ENCODE measurements around the gene FAM241A.
A peak's percentile ranks its signal among the peaks of the same experiment; 100 is the strongest.

FAM241A gene

DNA sequence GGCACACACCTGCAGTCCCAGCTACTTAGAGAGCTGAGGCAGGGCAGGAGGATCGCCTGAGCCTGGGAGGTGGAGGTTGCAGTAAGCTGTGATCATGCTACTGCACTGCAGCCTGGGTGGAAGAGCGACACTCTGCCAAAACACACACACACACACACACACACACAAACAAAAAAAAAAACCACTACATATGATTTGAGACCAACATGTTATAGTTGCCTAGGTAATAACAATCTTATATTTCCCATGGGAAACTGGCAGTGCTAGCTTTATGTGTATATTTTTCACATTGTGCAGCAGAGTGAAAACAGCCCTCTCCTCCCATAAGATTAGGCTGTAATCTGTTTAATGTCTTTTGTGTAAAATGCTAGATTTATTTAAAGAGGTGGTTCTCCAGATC, 3.1 kb upstream of the FAM241A start:
- Histone ChIP-seq H4K20me1 (ENCODE audit: insufficient read depth, low read length, poor library complexity, severe bottlenecking) (no peaks in the 10 kb centered on the region), H3K4me2 (ENCODE audit: low read depth, low read length, poor library complexity, severe bottlenecking) (no peak overlapping the region), H2AFZ (ENCODE audit: low read length) (no peak overlapping the region), H3K27me3 (ENCODE audit: insufficient read depth, low read length, poor library complexity, severe bottlenecking) (no peaks in the 10 kb centered on the region), H3K9ac (ENCODE audit: low read depth, low read length, poor library complexity, severe bottlenecking) (no peak overlapping the region), H3K9me2 (replicated peaks; ENCODE audit: low read depth, low read length) (no peaks in the 10 kb centered on the region), H3F3A (ENCODE audit: low read depth) (no peaks in the 10 kb centered on the region), H3K9me3 (ENCODE audit: insufficient read depth, low read depth, low read length) (no peaks in the 10 kb centered on the region), H3K79me2 (ENCODE audit: insufficient read depth, low read length) (peaks cover 8% of the 10 kb centered on the region), H3K4me3 (ENCODE audit: low read length, poor library complexity, severe bottlenecking) (no peak overlapping the region), H3K36me3 (ENCODE audit: insufficient read depth, low read length) (no peaks in the 10 kb centered on the region), H3K4me1 (ENCODE audit: insufficient read depth, low read length, poor library complexity, severe bottlenecking) (peaks cover 17% of the 10 kb centered on the region)
- TF ChIP-seq EZH2phosphoT487 (IDR thresholded peaks at IDR 0.05; ENCODE audit: borderline replicate concordance): no peak
- TF ChIP-seq, protein P1, sequence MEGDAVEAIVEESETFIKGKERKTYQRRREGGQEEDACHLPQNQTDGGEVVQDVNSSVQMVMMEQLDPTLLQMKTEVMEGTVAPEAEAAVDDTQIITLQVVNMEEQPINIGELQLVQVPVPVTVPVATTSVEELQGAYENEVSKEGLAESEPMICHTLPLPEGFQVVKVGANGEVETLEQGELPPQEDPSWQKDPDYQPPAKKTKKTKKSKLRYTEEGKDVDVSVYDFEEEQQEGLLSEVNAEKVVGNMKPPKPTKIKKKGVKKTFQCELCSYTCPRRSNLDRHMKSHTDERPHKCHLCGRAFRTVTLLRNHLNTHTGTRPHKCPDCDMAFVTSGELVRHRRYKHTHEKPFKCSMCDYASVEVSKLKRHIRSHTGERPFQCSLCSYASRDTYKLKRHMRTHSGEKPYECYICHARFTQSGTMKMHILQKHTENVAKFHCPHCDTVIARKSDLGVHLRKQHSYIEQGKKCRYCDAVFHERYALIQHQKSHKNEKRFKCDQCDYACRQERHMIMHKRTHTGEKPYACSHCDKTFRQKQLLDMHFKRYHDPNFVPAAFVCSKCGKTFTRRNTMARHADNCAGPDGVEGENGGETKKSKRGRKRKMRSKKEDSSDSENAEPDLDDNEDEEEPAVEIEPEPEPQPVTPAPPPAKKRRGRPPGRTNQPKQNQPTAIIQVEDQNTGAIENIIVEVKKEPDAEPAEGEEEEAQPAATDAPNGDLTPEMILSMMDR (conservative IDR thresholded peaks at IDR 0.05; ENCODE audit: low read length): no peak

DNA sequence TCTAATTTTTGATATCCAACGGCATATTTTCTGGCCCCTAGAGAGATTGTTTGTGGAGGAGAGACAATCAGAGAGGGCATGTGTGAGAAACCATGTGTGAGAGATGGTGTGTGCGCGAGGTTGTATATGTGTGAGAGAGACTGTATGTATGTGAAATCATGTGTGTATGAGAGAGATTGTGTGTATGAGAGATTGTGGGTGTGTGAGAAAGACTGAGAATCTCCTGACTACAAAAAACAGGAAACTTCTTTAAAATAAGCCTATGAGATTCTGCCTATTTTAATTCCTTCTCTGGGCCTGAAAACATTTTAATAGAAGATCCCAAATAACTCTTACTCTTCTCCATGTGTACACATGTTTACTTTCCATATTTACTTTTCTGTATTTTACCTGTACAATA, 1.5 kb upstream of the FAM241A start:
- no peak for TF ChIP-seq EZH2phosphoT487 (IDR thresholded peaks at IDR 0.05; ENCODE audit: borderline replicate concordance)
- TF ChIP-seq, protein P1 (conservative IDR thresholded peaks at IDR 0.05; ENCODE audit: low read length): no peak
- H3K4me3 ChIP-seq (ENCODE audit: low read length, poor library complexity, severe bottlenecking): no peak overlapping the region
- no peaks in the 10 kb centered on the region for H3K27me3 ChIP-seq (ENCODE audit: insufficient read depth, low read length, poor library complexity, severe bottlenecking)
- no peak overlapping the region for H3K4me2 ChIP-seq (ENCODE audit: low read depth, low read length, poor library complexity, severe bottlenecking)
- H3K9me3 ChIP-seq (ENCODE audit: insufficient read depth, low read depth, low read length): no peaks in the 10 kb centered on the region
- no peaks in the 10 kb centered on the region for H3F3A ChIP-seq (ENCODE audit: low read depth)
- H4K20me1 ChIP-seq (ENCODE audit: insufficient read depth, low read length, poor library complexity, severe bottlenecking): no peaks in the 10 kb centered on the region
- H3K36me3 ChIP-seq (ENCODE audit: insufficient read depth, low read length): no peaks in the 10 kb centered on the region
- peaks cover 32% of the 10 kb centered on the region for H3K4me1 ChIP-seq (ENCODE audit: insufficient read depth, low read length, poor library complexity, severe bottlenecking)
- H3K79me2 ChIP-seq (ENCODE audit: insufficient read depth, low read length): peaks cover 13% of the 10 kb centered on the region
- no peak overlapping the region for H3K9ac ChIP-seq (ENCODE audit: low read depth, low read length, poor library complexity, severe bottlenecking)
- no peak overlapping the region for H2AFZ ChIP-seq (ENCODE audit: low read length)
- no peaks in the 10 kb centered on the region for H3K9me2 ChIP-seq (replicated peaks; ENCODE audit: low read depth, low read length)

- H3K9ac ChIP-seq (ENCODE audit: low read depth, low read length, poor library complexity, severe bottlenecking): no peak overlapping the region
- H3K4me3 ChIP-seq (ENCODE audit: low read length, poor library complexity, severe bottlenecking): peak overlapping the region; percentile 90
Observed at GRCh38 chr4:112144546-112145325, 518 bp upstream of the FAM241A start.

More at GRCh38 chr4:112144546-112145325, 518 bp upstream of the FAM241A start:
- H3K9me2 ChIP-seq (replicated peaks; ENCODE audit: low read depth, low read length): no peaks in the 10 kb centered on the region
- peak overlapping the region; percentile 30 for H3K4me2 ChIP-seq (ENCODE audit: low read depth, low read length, poor library complexity, severe bottlenecking)
- peaks cover 13% of the 10 kb centered on the region for H3K79me2 ChIP-seq (ENCODE audit: insufficient read depth, low read length)
- H2AFZ ChIP-seq (ENCODE audit: low read length): peak overlapping the region; percentile 59; the same call in 1 of the 2 replicates
- no peaks in the 10 kb centered on the region for H4K20me1 ChIP-seq (ENCODE audit: insufficient read depth, low read length, poor library complexity, severe bottlenecking)
- TF ChIP-seq, protein P1 (conservative IDR thresholded peaks at IDR 0.05; ENCODE audit: low read length): no peak
- no peak for TF ChIP-seq EZH2phosphoT487 (IDR thresholded peaks at IDR 0.05; ENCODE audit: borderline replicate concordance)
- H3K36me3 ChIP-seq (ENCODE audit: insufficient read depth, low read length): no peaks in the 10 kb centered on the region
- H3F3A ChIP-seq (ENCODE audit: low read depth): no peaks in the 10 kb centered on the region
- H3K4me1 ChIP-seq (ENCODE audit: insufficient read depth, low read length, poor library complexity, severe bottlenecking): peaks cover 32% of the 10 kb centered on the region
- H3K9me3 ChIP-seq (ENCODE audit: insufficient read depth, low read depth, low read length): no peaks in the 10 kb centered on the region
- no peaks in the 10 kb centered on the region for H3K27me3 ChIP-seq (ENCODE audit: insufficient read depth, low read length, poor library complexity, severe bottlenecking)

Data from Loucy (cell line).